HG03520 (cell line): ENCODE measurements around the gene CPNE9.

Source experiments
- ATAC-seq: cut with Tn5 transposase; IDR thresholded peaks from one replicate; pipeline ENCODE4 v1.9.1; 2021; ENCODE audit warnings: mild to moderate bottlenecking, moderate library complexity; ENCODE audit not compliant: unreplicated experiment

Gene CPNE9

GRCh38 chr3:9743548-9743947 lies 39.9 kb downstream of the CPNE9 start:
- ATAC-seq, result no peak

- ATAC-seq, result no peak
Observed at GRCh38 chr3:9744162-9744561, 40.5 kb downstream of the CPNE9 start.

GRCh38 chr3:9745521-9745920 lies 41.9 kb downstream of the CPNE9 start:
- no peak for ATAC-seq

GRCh38 chr3:9746330-9746729 lies 42.7 kb downstream of the CPNE9 start:
- no peak for ATAC-seq

GRCh38 chr3:9747267-9747666 lies 43.6 kb downstream of the CPNE9 start:
- no peak for ATAC-seq

DNA sequence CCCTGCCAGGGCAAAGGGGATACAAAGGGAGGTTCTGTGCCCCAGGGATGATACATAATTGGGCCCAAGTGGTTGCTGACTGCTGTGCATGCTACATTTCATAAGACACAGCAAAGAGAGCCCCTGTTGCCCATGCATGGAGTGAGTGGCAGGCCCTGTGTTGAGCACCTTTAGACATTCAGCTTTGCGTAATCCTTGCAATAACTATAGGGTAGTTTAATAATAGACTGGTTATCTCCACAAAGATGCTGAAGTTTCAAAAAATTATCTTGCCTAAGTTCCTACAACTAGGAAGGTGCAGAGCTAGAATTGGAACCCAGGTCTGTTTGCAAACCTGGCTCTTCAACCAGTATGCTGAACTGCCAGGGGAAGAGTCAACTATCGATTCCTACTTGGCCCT lies 44.4 kb downstream of the CPNE9 start:
- no peak for ATAC-seq

DNA sequence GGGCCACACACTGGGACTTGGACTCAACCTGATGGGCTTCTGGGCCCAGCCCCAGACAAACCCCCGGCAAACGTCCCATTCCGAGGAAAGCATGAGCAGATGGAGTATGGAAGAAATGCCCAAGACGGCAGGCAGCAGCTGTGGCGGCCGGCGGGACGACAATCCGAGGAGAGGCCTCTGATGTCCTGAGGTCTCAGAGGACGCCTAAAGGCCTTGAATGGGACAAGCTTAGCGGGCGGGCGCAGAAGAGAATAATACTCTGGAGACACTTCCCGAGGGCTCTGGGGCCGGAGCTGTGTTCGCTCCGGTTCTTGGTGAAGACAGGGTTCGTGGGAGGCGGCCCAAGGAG lies 45.6 kb downstream of the CPNE9 start:
- ATAC-seq, result no peak

DNA sequence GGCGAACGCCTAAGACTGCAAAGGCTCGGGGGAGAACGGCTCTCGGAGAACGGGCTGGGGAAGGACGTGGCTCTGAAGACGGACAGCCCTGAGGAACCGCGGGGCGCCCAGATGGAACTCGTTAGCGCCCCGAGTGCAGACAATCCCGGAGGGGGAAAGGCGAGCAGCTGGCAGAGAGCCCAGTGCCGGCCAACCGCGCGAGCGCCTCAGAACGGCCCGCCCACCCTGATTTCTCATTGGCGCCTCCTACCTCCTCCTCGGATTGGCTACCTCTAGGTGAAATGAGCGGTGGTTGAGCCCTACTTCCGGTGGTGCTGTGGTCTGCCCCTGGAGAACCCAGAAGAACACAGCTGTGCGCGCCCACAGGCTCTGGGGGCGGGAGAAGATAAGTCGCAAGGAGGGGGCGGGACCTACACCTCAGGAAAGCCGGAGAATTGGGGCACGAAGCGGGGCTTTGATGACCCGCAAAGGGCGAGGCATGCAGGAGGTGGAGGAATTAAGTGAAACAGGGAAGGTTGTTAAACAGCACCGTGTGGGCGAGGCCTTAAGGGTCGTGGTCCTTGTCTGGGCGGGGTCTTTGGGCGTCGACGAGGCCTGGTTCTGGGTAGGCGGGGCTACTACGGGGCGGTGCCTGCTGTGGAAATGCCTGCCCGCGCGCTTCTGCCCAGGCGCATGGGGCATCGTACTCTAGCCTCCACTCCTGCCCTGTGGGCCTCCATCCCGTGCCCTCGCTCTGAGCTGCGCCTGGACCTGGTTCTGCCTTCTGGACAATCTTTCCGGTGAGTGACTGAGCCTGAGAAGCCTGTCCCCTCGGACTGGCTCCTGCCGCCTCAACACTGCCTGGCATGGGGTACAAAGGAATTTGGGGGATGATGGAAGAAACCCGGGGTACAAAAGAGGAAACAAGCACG lies 46.3 kb downstream of the CPNE9 start, which contains the start of gene OGG1:
TSS of gene OGG1 (plus strand) at position 308 of the 911 bp plus-strand sequence. CDS start at position 643, 335 bp downstream.
- ATAC-seq, result peak; percentile 86

DNA sequence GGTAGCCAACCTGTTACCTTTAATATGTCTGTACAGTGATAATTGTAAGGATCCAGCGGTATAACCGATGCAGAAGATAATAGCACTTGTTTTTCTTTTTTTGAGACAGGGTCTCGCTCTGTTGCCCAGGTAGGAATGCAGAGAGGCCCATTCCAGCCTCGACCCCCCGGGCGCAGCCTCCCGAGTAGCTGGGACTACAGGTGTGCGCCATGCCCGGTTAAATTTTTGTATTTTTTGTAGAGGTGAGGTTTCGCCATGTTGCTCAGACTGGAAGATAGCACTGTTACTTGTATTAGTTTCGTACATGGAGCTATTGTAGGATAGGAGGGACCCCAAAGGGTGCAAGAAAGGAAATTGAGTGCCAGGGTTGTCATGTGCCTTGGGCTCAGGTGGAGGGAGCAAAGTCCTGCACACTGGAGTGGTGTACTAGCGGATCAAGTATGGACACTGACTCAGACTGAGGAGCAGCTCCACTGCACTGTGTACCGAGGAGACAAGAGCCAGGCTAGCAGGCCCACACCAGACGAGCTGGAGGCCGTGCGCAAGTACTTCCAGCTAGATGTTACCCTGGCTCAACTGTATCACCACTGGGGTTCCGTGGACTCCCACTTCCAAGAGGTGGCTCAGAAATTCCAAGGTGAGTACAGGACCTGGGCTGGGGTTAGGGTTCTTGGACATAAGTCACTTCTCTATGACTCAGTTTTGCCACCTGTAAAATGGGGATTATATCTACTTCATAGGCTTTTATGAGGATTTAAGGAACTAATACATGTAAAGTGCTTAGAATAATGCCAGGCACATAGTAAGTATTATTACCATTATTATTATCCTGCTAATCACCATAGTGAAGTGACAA lies 47.2 kb downstream of the CPNE9 start:
- no peak for ATAC-seq

GRCh38 chr3:9754678-9755077 lies 51.0 kb downstream of the CPNE9 start:
- no peak for ATAC-seq

DNA sequence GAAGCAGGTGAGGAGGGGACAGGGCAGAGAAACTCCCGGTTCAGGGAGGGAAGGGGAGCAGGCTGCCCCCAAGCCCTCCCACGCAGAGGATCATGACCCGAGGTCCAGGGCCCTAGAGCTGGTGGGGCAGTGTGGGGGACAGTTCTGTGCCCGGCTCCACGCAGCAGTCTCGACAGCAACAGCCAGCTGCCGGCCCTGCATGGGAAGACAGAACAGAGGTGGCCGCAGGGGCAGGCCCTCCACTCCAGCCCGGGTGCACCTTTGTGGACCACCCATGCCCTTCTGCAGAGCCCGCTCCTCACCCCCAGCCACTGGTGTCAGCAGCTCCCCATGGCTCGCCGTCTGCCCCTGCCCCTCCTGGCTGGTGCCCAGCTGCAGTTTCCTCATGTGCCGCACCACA lies 53.8 kb downstream of the CPNE9 start:
- ATAC-seq, result no peak

GRCh38 chr3:9760779-9761505 lies 57.3 kb downstream of the CPNE9 start:
- no peak for ATAC-seq

DNA sequence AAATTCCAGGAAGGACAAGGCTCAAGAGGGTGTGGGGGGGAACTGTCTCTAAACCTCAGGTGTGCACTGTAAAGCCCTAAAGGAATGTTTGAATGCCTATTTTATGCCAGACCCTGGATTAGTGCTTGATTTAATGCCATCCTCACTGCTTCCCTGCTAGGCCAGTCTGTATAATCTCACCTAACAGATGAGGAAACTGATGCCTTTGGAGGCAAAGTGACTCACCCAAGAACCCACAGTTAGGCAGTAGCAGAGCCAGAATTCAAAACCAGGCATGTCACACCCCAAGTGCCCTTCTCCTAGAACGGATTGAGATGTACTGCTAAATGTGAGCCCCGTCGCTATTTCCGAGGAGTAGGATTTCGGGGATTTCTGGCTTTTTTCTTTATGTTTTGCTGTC lies 58.3 kb downstream of the CPNE9 start:
- ATAC-seq, result no peak

DNA sequence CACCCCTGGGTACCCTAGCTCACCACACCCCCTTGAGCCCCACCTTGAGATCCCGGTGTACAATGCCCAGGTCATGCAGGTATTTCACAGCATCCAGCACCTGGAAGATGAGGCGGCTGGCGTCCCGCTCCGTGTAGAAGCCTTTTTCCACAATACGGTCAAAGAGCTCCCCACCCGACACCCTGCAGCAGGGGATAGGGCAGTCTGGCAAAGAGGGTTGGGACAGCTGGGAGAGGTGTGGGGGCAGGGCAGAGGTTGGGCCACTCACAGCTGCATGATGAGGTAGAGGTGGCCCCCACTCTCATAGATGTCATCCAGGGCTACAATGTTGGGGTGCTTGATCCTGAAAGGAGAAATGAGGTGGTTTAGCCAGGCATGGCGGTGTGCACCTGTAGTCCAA lies 59.2 kb downstream of the CPNE9 start:
- ATAC-seq, result no peak

DNA sequence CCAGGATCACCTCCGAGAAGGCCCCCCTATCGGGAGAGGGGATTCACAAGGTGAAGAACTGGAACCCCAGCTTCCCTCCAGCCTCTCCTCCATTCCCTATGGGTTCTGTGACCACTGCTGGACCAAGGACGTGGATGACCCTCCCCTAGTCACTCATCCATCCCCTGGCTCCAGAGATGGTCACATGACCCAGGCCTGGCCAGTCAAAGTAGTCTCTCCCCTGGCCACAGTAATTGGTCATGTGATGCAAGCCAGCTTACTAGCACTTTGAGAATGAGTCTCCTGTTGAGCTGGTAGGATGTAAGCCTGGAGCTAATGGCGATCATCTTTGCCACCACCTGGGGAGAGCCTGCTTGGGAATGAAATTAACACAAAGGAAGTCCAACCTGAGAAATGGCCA lies 62.2 kb downstream of the CPNE9 start:
- no peak for ATAC-seq

DNA sequence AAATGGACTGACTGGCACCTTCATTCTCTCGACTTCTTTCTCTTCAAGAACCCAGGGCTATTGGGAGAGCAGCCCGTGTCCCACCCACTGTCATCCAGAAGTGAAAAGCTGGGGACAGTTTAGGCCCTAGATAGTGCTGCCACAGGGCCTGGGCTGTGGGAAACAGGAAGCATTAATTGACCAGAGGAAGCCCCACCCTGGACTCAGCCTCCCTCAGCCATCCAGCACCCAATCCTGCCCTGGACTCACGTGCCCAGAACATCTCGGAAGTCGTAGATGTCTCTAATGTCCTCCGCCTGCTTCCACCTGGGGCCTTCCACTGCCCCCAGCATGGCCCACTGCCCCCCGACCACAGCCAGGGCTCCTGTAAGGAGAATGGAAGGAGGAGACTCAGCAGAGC lies 63.8 kb downstream of the CPNE9 start:
- ATAC-seq, result no peak

- ATAC-seq, result no peak
Observed at GRCh38 chr3:9768141-9768775, 64.6 kb downstream of the CPNE9 start.

DNA sequence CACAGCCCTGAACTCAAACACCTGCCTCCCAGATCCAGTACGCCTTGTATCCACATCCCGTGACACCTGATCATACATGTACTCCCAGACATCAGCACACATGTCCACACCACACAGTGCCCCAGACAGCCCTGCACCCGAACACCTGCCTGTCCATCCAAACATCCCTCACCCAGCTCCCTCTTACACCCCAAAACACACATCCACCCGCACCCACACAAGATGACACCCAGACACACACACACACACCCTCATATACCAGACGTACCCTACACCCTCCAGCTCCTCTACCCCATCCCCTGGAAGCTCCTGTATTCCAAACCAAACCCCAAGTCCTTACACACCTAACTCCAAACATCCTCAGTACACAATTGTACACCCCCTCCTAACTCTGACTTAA lies 65.4 kb downstream of the CPNE9 start:
- ATAC-seq, result no peak

- peak; percentile 79 for ATAC-seq
Observed at GRCh38 chr3:9769426-9770275, 66.0 kb downstream of the CPNE9 start, which contains the start of gene CAMK1. Gene CAMK1 (minus strand): TSS chr3:9769947. CDS start chr3:9767749, 2,198 bp downstream.
